Stromal cell of bone marrow (primary cell): Measurements from ENCODE around the gene ADO.

Source experiments
- DNase-seq: peaks from one replicate; pipeline ENCODE4 v3.0.0-alpha.2; 2012; ENCODE audit warnings: low read depth

ADO gene

GRCh38 chr10:62818426-62819011 lies 14.0 kb downstream of the ADO start:
- no peak for DNase-seq

GRCh38 chr10:62819141-62819920 lies 14.8 kb downstream of the ADO start:
- no peak for DNase-seq

GRCh38 chr10:62820586-62820985 lies 16.1 kb downstream of the ADO start:
- DNase-seq: no peak

- no peak for DNase-seq
Observed at GRCh38 chr10:62826273-62826672, 21.8 kb downstream of the ADO start.

- DNase-seq: no peak
Observed at GRCh38 chr10:62829622-62830021, 25.1 kb downstream of the ADO start.

GRCh38 chr10:62830679-62831078 lies 26.2 kb downstream of the ADO start:
- no peak for DNase-seq

GRCh38 chr10:62831346-62831745 lies 26.8 kb downstream of the ADO start:
- peak; percentile 68 for DNase-seq

- DNase-seq: no peak
Observed at GRCh38 chr10:62839590-62839989, 35.1 kb downstream of the ADO start.

GRCh38 chr10:62842983-62843382 lies 38.5 kb downstream of the ADO start:
- no peak for DNase-seq

GRCh38 chr10:62843600-62843999 lies 39.1 kb downstream of the ADO start:
- no peak for DNase-seq

- DNase-seq: no peak
Observed at GRCh38 chr10:62844280-62845011, 39.9 kb downstream of the ADO start.

GRCh38 chr10:62847433-62847832 lies 42.9 kb downstream of the ADO start:
- no peak for DNase-seq

- DNase-seq: no peak
Observed at GRCh38 chr10:62850646-62851045, 46.1 kb downstream of the ADO start.

GRCh38 chr10:62851442-62851841 lies 46.9 kb downstream of the ADO start:
- DNase-seq: no peak

- DNase-seq: no peak
Observed at GRCh38 chr10:62852961-62853702, 48.6 kb downstream of the ADO start.

- DNase-seq: peak; percentile 40
Observed at GRCh38 chr10:62853710-62854109, 49.2 kb downstream of the ADO start.

GRCh38 chr10:62856021-62856420 lies 51.5 kb downstream of the ADO start:
- no peak for DNase-seq
